ENCODE measurements around the gene METTL25B. TPM values are rescaled to one million over a fixed set of nuclear protein-coding genes. Genes with fewer than 3 reads are reported as not detected.

METTL25B gene
- total and polyA plus RNA-seq, 2 of the 13 experiments (the other 11 are each of a cell fraction or from before 2014, with no cell fraction given): 11.9 to 24.0 TPM

DNA sequence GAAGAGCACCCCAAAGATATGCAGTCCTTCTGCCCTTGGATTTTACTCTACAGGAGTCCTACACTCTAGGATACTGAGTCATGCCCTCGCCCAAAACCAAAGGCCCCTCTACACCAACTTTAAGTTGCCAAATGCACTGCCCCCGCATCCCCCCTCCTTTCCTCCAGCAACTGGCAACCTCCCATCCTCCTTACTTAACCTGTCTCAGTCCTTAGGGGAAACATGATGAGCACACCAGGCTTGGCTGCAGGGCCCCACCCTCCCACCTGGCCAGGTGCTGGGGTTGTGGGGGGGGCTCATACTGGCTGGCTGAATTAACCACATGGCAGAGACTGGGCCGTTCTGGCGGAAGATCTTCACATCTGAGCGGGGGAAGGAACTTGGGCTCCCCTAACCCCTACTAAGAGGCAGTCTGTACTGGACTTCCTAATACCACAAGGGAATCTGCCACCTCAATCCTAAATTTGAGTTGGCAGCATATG, 22.0 kb downstream of the METTL25B start (continued):
- TF ChIP-seq, protein P1, sequence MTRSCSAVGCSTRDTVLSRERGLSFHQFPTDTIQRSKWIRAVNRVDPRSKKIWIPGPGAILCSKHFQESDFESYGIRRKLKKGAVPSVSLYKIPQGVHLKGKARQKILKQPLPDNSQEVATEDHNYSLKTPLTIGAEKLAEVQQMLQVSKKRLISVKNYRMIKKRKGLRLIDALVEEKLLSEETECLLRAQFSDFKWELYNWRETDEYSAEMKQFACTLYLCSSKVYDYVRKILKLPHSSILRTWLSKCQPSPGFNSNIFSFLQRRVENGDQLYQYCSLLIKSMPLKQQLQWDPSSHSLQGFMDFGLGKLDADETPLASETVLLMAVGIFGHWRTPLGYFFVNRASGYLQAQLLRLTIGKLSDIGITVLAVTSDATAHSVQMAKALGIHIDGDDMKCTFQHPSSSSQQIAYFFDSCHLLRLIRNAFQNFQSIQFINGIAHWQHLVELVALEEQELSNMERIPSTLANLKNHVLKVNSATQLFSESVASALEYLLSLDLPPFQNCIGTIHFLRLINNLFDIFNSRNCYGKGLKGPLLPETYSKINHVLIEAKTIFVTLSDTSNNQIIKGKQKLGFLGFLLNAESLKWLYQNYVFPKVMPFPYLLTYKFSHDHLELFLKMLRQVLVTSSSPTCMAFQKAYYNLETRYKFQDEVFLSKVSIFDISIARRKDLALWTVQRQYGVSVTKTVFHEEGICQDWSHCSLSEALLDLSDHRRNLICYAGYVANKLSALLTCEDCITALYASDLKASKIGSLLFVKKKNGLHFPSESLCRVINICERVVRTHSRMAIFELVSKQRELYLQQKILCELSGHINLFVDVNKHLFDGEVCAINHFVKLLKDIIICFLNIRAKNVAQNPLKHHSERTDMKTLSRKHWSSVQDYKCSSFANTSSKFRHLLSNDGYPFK (CRISPR knock-in tag; IDR thresholded peaks at IDR 0.05; ENCODE audit: borderline replicate concordance): 0 out of 2 replicates have a peak, but pooled peaks have one; percentile 7
- peak; percentile 21; the same call in 1 of the 2 replicates for TF ChIP-seq MAX (IDR thresholded peaks at IDR 0.05)
- TF ChIP-seq BORCS8-MEF2B (CRISPR knock-in tag; IDR thresholded peaks at IDR 0.05): 0 out of 2 replicates have a peak, but pooled peaks have one; percentile 0
- no peak for TF ChIP-seq ZFP36L1 (CRISPR knock-in tag; IDR thresholded peaks at IDR 0.05)
- no peak for TF ChIP-seq HMG20B (CRISPR knock-in tag; conservative IDR thresholded peaks at IDR 0.05)
- no peak for TF ChIP-seq ZNF513 (CRISPR knock-in tag; conservative IDR thresholded peaks at IDR 0.05)
- TF ChIP-seq ERF (CRISPR knock-in tag; IDR thresholded peaks at IDR 0.05): 0 out of 2 replicates have a peak, but pooled peaks have one; percentile 8
- peak; percentile 18; the same call in 1 of the 2 replicates for TF ChIP-seq ZNF501 (CRISPR knock-in tag; IDR thresholded peaks at IDR 0.05)

All from HepG2 (cell line).